Neural crest cell (in vitro differentiated cells): Measurements from ENCODE around the gene JHY. TPM values are rescaled to one million over a fixed set of nuclear protein-coding genes. Genes with fewer than 3 reads are reported as not detected.

Source experiments
- DNase-seq: peaks from one replicate; pipeline ENCODE4 v3.0.0; 2021; ENCODE audit warnings: low read depth, mixed read lengths, low spot score
- H3K27ac Mint-ChIP-seq: one replicate; pipeline ENCODE4 v1.8.0; 2021; ENCODE audit warnings: mild to moderate bottlenecking, mixed read lengths; ENCODE audit not compliant: unreplicated experiment
- H3K27me3 Mint-ChIP-seq: 2 replicates; pipeline ENCODE4 v1.8.0; 2021; ENCODE audit warnings: low read depth, mild to moderate bottlenecking, mixed read lengths
- H3K36me3 Mint-ChIP-seq: 2 replicates; pipeline ENCODE4 v1.8.0; 2021; ENCODE audit warnings: low read depth, mild to moderate bottlenecking, mixed read lengths
- H3K4me1 Mint-ChIP-seq: 2 replicates; pipeline ENCODE4 v1.8.0; 2021; ENCODE audit warnings: mixed read lengths
- H3K4me3 Mint-ChIP-seq: one replicate; pipeline ENCODE4 v1.8.0; 2021; ENCODE audit warnings: mild to moderate bottlenecking, mixed read lengths
- H3K9me3 Mint-ChIP-seq: 2 replicates; pipeline ENCODE4 v1.8.0; 2021; ENCODE audit warnings: mixed read lengths
- CTCF ChIP-seq: fragments of 200-600 bp; sonication (generic); conservative IDR thresholded peaks from 2 replicates; pipeline ENCODE4 v1.5.0; 2021; ENCODE audit warnings: antibody characterized with exemption, mild to moderate bottlenecking
- total RNA-seq: library from RNA; stranded (reverse); gene quantifications from 2 replicates; pipeline ENCODE4 v1.2.1, GENCODE V29; 2021

Gene JHY
- total RNA-seq, 1 donor from 2014 or later: 1.9 TPM

GRCh38 chr11:122863704-122864326 is 18.7 kb upstream of the JHY start:
- Mint-ChIP-seq H3K27ac (no peak overlapping the region), H3K36me3 (no peaks in the 10 kb centered on the region), H3K9me3 (no peaks in the 10 kb centered on the region), H3K4me3 (no peak overlapping the region), H3K27me3 (peaks cover 21% of the 10 kb centered on the region), H3K4me1 (no peaks in the 10 kb centered on the region)
- DNase-seq: peak; percentile 45
- TF ChIP-seq CTCF: peak; percentile 95

GRCh38 chr11:122864386-122865115 is 18.0 kb upstream of the JHY start:
- H3K27me3 Mint-ChIP-seq: peaks cover 21% of the 10 kb centered on the region
- H3K4me1 Mint-ChIP-seq: peaks cover 5% of the 10 kb centered on the region
- no peak overlapping the region for H3K27ac Mint-ChIP-seq
- no peak overlapping the region for H3K4me3 Mint-ChIP-seq
- H3K36me3 Mint-ChIP-seq: no peaks in the 10 kb centered on the region
- no peak for DNase-seq
- H3K9me3 Mint-ChIP-seq: no peaks in the 10 kb centered on the region
- no peak for TF ChIP-seq CTCF

- no peak overlapping the region for H3K27ac Mint-ChIP-seq
- no peak for TF ChIP-seq CTCF
- no peaks in the 10 kb centered on the region for H3K36me3 Mint-ChIP-seq
- no peaks in the 10 kb centered on the region for H3K9me3 Mint-ChIP-seq
- peaks cover 12% of the 10 kb centered on the region for H3K4me1 Mint-ChIP-seq
- H3K27me3 Mint-ChIP-seq: no peaks in the 10 kb centered on the region
- no peak overlapping the region for H3K4me3 Mint-ChIP-seq
- no peak for DNase-seq
These were observed 12.9 kb upstream of the JHY start for GRCh38 chr11:122869622-122870021.

GRCh38 chr11:122871302-122871701 is 11.3 kb upstream of the JHY start:
- no peaks in the 10 kb centered on the region for H3K36me3 Mint-ChIP-seq
- no peak overlapping the region for H3K27ac Mint-ChIP-seq
- peaks cover 12% of the 10 kb centered on the region for H3K4me1 Mint-ChIP-seq
- no peak overlapping the region for H3K4me3 Mint-ChIP-seq
- H3K27me3 Mint-ChIP-seq: no peaks in the 10 kb centered on the region
- no peaks in the 10 kb centered on the region for H3K9me3 Mint-ChIP-seq
- no peak for TF ChIP-seq CTCF
- no peak for DNase-seq

- no peaks in the 10 kb centered on the region for H3K36me3 Mint-ChIP-seq
- peaks cover 14% of the 10 kb centered on the region for H3K4me1 Mint-ChIP-seq
- no peak overlapping the region for H3K4me3 Mint-ChIP-seq
These were observed 10.5 kb upstream of the JHY start for GRCh38 chr11:122872046-122872445.

More at GRCh38 chr11:122872046-122872445, 10.5 kb upstream of the JHY start:
- no peak for DNase-seq
- Mint-ChIP-seq H3K27ac (peak overlapping the region; percentile 27), H3K9me3 (no peaks in the 10 kb centered on the region), H3K27me3 (no peaks in the 10 kb centered on the region)
- TF ChIP-seq CTCF: no peak
